ENCODE results near the gene SLC22A1. TPM values are rescaled to one million over a fixed set of nuclear protein-coding genes. Genes with fewer than 3 reads are reported as not detected.
"Not testable (repeated sequence)": the region's sequence is repeated elsewhere in the genome, so short reads cannot be mapped to it uniquely, and the experiment has no call there.

SLC22A1 gene
- total and polyA plus RNA-seq, 8 donors: 0.53 to 2.5 (median 0.83) TPM

- no peak overlapping the region for H3K27ac ChIP-seq
- H3K4me3 ChIP-seq: no peak overlapping the region
- no peaks in the 10 kb centered on the region for H3K27me3 ChIP-seq
- H3K4me1 ChIP-seq: peaks cover 0 to 11% (median 3%) of the 10 kb centered on the region in 3 donors
- no peak for TF ChIP-seq CTCF (IDR thresholded peaks at IDR 0.05)
- FAIRE-seq (no peak), DNase-seq (no peak), ATAC-seq (no peak)
- H3K9me3 ChIP-seq: no peaks in the 10 kb centered on the region
- H3K36me3 ChIP-seq: no peaks in the 10 kb centered on the region
- WGBS, 2 donors: 91 to 94% methylated on average over 12 of the region's 12 CpGs
- intact Hi-C loops (cut with DNase I): no loop called here
Observed at GRCh38 chr6:160139420-160139851, 17.8 kb downstream of the SLC22A1 start.

GRCh38 chr6:160140493-160140892 lies 18.9 kb downstream of the SLC22A1 start:
- H3K27ac ChIP-seq, H3K27me3 ChIP-seq, H3K36me3 ChIP-seq, FAIRE-seq, H3K9me3 ChIP-seq, H3K4me3 ChIP-seq, DNase-seq, ATAC-seq: not testable (repeated sequence)
- peaks cover 0 to 11% (median 3%) of the 10 kb centered on the region in 3 donors for H3K4me1 ChIP-seq
- intact Hi-C loops (cut with DNase I): loop anchor here in 1 of 3 donors (5.0 kb wide), 1 partner anchor 307 kb away; no protein-coding TSS in a partner anchor
- WGBS, 2 donors: 77 to 96% methylated on average over 3 of the region's 3 CpGs

DNA sequence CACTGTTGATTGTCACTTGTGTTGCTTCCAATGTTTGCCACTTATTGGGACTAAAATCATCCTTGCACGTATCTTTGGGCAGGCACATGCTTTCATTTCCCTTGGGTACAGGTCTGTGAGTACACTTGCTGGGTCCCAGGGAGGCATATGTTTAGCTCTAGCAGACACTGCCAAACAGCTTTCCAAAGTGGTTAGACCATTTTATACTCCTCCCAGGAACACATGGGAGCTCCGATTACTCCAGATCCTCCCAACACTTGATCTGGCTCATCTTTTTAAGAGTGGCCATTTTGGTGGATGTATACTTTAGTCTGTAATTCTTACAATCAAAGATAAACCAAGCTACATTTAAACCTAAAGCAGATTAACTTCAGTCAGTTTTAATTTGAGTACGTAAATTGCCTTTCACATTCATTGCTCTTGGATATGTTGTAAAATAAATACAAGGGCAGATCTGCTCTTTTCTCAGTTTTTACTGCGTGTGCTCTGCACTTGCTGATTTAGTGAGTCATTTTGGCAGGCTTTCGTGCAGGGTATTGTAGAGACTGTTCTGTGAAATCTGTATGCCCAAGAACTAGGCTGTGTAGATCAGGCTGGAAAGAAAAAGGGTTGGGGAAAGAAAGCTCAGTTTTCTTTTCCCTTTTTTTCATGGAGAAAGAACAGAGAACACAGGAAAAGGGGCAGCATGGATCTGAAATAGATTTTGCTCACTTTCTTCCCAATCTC lies 19.5 kb downstream of the SLC22A1 start:
- Histone ChIP-seq H3K9me3 (no peaks in the 10 kb centered on the region), H3K4me1 (peaks cover 0 to 11% (median 3%) of the 10 kb centered on the region in 3 donors), H3K4me3 (no peak overlapping the region), H3K27me3 (no peaks in the 10 kb centered on the region), H3K36me3 (no peaks in the 10 kb centered on the region), H3K27ac (no peak overlapping the region)
- FAIRE-seq: no peak
- whole genome bisulfite sequencing, 2 donors: 83 to 86% methylated on average over 5 of the region's 5 CpGs
- TF ChIP-seq CTCF (IDR thresholded peaks at IDR 0.05): no peak
- no peak for ATAC-seq
- intact Hi-C loops (cut with DNase I): loop anchor here in 1 of 3 donors (5.0 kb wide), 1 partner anchor 306 kb away; no protein-coding TSS in a partner anchor
- no peak for DNase-seq

DNA sequence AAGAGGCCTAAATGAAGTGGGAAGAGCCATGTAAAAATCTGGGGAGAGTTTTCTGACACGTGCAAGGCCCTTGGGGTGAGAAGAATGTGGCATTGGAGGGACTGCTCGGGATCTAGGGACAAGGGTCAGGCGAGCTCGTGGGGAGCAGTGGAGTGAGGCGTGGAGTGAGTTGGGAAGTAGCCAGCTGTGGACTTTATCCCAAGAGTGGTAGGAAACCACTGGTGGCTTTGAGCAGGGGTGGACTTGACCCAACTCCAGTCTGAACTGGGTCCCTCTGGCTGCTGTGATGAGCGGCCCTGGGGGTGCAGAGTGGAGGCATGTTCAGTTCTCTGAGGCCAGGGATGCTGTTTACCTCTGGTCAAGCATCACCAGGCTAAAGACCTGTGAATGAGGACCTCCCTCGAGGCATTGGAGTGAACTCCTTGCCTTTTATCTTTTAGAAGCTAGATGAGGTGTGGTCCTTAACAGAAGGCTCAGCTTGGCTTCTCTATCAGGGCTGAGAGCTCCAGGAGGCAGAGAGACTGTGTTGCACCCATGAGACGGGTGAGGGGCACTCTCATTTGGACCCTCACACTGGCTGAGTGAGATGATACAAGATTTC lies 20.6 kb downstream of the SLC22A1 start:
- 84 to 85% methylated on average over 8 of the region's 8 CpGs for WGBS, 2 donors
- Histone ChIP-seq H3K4me1 (peaks cover 0 to 7% (median 0%) of the 10 kb centered on the region in 3 donors), H3K27me3 (no peaks in the 10 kb centered on the region), H3K36me3 (no peaks in the 10 kb centered on the region), H3K27ac (no peak overlapping the region), H3K4me3 (no peak overlapping the region), H3K9me3 (no peaks in the 10 kb centered on the region)
- FAIRE-seq (no peak), DNase-seq (no peak), ATAC-seq (no peak)
- intact Hi-C loops (cut with DNase I): loop anchor here in 1 of 3 donors (5.0 kb wide), 1 partner anchor 305 kb away; no protein-coding TSS in a partner anchor
- no peak for TF ChIP-seq CTCF (IDR thresholded peaks at IDR 0.05)

DNA sequence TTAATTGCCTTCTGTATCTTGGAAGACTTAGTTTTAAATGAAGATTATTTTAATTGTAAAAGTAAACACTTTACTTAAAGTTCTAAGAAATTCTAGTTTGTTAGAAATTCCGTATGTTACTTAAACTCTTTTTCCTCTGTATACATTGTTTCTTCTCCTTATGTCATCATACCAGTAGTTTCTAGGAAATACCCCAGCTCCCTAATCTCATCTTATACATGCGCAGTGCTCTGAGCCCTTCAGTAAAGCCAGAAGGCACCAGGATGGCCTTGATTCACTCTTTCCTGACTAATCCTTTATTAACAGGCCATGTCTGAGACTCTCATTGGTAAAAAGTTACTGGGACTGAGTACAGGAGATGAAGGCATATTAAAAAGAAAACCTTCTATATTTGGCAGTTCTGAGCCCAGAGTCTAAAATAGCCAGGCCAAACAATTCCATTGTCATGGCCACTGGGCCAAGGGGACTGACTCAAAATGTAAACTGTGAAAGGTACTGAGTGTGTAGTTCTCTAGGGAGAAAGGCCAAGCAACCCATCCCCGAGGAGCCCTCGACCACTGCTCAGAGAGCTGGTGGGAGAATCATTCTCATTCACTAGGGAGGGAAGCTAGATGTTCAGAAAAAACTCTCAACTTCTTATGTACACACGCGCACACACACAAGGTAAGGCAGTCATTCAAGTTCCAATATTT lies 25.0 kb downstream of the SLC22A1 start:
- FAIRE-seq (no peak), ATAC-seq (no peak)

More for the DNA sequence above, 25.0 kb downstream of the SLC22A1 start:
- H3K36me3 ChIP-seq: no peaks in the 10 kb centered on the region
- 92 to 94% methylated on average over 6 of the region's 6 CpGs for WGBS, 2 donors
- H3K4me3 ChIP-seq: no peak overlapping the region
- H3K4me1 ChIP-seq: no peaks in the 10 kb centered on the region
- H3K27ac ChIP-seq: no peak overlapping the region
- no peaks in the 10 kb centered on the region for H3K9me3 ChIP-seq
- no peak for TF ChIP-seq CTCF (IDR thresholded peaks at IDR 0.05)
- intact Hi-C loops (cut with DNase I): no loop called here
- DNase-seq: no peak
- no peaks in the 10 kb centered on the region for H3K27me3 ChIP-seq

Data from pancreas (tissue), 10 donors.